Right lobe of liver (tissue), 4 donors: Measurements from ENCODE around the gene LRRC7.

Source experiments
- POLR2A ChIP-seq: fragments of 450-650 bp; IDR thresholded peaks from one replicate; pipeline ENCODE4 v1.6.1; 2017; ENCODE audit warnings: antibody characterized with exemption, mild to moderate bottlenecking
- TF ChIP-seq, protein P1 (sequence below), 4 donors: fragments of 200-600 bp in 3 of 4; fragments of 450-650 bp in 1 of 4; IDR thresholded peaks; one replicate each; pipeline versions ENCODE4 v1.5.1 to v1.8.0; 2016 to 2022; ENCODE audit warnings: antibody characterized with exemption in 4 of 4, mild to moderate bottlenecking in 2 of 4
- donor health status: DM: no; HTN: no; CAD: no.
- donor health status: DM: no; HTN: no; CAD: no.
- donor health status: DM: no; HTN: yes; CAD: no.

GRCh38 chr1:69982992-69983391 lies 415.3 kb downstream of the LRRC7 start:
- TF ChIP-seq, protein P1, sequence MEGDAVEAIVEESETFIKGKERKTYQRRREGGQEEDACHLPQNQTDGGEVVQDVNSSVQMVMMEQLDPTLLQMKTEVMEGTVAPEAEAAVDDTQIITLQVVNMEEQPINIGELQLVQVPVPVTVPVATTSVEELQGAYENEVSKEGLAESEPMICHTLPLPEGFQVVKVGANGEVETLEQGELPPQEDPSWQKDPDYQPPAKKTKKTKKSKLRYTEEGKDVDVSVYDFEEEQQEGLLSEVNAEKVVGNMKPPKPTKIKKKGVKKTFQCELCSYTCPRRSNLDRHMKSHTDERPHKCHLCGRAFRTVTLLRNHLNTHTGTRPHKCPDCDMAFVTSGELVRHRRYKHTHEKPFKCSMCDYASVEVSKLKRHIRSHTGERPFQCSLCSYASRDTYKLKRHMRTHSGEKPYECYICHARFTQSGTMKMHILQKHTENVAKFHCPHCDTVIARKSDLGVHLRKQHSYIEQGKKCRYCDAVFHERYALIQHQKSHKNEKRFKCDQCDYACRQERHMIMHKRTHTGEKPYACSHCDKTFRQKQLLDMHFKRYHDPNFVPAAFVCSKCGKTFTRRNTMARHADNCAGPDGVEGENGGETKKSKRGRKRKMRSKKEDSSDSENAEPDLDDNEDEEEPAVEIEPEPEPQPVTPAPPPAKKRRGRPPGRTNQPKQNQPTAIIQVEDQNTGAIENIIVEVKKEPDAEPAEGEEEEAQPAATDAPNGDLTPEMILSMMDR (IDR thresholded peaks at IDR 0.05): no peak
- no peak for TF ChIP-seq POLR2A
